AG08396 (cell line): ENCODE measurements around the gene NOXA1.
"Not testable (repeated sequence)": the region's sequence is repeated elsewhere in the genome, so short reads cannot be mapped to it uniquely, and the experiment has no call there.

Source experiments
- DNase-seq: peaks from one replicate; pipeline ENCODE4 v3.0.0; 2012; ENCODE audit warnings: low spot score, mixed read lengths

The NOXA1 gene, protein sequence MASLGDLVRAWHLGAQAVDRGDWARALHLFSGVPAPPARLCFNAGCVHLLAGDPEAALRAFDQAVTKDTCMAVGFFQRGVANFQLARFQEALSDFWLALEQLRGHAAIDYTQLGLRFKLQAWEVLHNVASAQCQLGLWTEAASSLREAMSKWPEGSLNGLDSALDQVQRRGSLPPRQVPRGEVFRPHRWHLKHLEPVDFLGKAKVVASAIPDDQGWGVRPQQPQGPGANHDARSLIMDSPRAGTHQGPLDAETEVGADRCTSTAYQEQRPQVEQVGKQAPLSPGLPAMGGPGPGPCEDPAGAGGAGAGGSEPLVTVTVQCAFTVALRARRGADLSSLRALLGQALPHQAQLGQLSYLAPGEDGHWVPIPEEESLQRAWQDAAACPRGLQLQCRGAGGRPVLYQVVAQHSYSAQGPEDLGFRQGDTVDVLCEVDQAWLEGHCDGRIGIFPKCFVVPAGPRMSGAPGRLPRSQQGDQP

DNA sequence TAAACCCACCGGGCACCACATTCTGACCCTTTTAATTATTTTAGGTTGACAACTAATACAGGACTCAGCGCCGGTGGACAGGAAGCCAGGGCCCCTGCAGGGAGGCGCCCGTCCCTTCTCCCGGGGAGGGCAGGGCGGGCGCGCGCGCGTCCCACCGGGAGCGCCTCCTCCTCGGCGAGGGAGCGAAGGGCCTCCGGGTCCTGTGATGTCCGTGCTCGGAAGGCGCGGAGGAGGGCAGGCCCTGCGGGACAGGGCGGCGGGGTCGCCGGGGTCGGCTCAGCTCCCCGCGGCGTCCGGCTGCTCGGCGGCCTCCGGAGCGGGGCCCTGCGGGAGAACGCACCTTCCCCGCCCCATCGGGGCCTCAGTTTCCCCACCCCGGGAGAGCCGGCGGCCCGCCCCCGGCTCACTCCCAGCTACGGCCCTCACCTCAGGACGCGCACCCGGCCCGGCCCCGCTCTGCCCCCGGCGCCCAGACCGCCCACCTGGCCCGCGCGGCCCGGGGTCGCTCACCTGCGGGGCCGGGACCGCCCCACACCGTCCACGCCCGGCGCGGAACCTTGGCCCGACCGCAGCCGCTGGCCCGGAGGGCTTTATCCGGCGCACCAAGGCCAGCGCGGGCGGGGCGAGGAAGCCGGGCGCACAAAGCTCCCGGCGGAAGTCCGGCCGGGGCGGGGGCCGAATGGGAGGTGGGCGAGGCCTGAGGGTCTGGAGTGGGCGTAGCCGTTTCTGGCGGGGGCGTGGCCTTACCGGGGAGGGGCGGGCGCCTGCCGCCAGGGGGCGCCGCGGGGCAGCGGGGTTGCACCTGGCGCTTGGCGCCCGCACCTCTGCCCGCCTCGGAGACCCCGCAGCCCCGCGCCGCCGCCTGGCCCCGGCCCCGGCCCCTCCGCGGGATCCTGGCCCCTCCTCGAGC is at the start of gene NOXA1, which contains the start of gene EXD3:
NOXA1 (plus strand) TSS at position 790 of the 910 bp plus-strand sequence. CDS start 137 bp downstream, outside the sequence.
EXD3 (minus strand) TSS at position 559 of the 910 bp plus-strand sequence. CDS start 27,805 bp downstream, outside the sequence.
- peak; percentile 99 for DNase-seq

DNA sequence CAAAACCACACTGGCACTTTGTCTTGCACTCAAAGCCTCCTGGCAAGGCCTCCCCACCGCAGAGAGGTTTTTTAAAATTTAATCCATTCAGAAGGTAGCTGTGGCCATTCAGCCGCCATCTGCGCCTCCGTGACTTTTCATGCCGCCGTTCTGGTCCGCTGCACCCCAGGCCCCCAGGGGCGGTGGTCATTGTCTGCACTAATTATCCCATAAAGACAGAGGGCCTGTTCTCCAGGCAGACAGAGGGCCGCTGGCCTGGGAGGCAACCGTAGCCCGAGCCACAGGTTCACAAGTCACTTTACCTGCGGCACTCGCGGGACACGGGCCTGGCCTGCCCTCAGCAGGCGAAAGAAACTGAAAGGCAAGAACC is 49.6 kb upstream of the NOXA1 start:
- DNase-seq = no peak

DNA sequence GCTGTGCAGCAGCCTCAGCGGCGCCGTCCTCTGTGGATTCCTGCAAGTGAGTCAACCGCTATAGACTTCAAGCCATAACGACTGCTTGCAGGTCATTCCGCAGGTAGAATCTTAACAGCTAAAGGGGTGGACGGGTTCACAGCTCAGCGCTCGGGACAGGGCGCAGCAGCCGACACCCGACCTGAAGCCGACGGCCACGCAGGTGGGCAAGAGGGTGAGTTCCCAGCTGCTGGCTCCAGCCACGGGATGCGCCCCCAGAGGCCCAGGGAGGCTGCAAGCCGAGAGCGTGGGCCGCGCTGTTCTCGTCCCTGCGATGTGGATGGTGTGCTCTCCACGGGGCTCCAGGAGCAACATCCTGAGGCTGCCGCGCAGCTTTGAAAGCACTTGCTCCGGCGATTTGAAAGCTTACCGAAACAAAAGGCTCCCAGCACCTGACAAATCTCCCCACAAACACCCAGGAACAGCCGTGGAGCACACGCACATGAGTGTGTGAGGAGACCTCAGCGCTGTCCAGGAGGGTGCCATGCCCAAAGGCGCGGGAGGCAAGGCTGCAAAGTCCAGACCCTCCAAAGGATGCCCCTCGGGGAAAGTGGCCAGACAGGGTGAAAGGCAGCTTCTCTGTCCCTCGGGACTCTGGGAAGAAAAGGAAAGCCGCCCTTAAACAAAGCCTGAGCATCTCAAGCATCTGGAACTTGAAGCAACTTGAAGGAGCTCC is 48.9 kb upstream of the NOXA1 start:
- no peak for DNase-seq

DNA sequence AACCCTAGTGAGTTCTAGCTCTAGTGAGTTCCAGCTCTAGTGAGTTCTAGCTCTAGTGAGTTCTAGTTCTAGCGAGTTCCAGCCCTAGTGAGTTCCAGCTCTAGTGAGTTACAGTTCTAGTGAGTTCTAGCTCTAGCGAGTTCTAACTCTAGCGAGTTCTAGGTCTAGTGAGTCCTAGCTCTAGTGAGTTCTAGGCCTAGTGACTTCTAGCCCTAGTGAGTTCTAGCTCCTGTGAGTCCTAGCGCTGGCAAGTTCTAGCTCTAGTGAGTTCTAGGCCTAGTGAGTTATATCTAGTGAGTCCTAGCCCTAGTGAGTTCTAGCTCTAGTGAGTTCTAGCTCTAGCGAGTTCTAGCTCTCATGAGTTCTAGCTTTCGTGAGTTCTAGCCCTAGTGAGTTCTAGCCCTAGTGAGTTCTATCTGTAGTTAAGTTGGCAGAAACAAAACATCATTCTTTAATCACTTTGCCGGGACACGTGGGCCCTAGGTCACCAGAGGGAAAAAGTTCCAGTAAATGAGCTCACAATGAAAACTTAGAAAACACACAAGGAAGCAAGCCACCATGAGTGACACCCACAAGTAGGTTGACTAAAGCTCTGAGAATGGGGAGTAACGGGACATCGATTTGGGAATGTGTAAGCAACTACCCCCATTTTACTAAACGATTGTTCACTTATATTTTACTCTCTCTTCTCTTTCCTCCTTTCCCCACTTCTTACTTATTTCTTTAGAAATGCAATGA is 47.7 kb upstream of the NOXA1 start:
- DNase-seq = no peak

DNA sequence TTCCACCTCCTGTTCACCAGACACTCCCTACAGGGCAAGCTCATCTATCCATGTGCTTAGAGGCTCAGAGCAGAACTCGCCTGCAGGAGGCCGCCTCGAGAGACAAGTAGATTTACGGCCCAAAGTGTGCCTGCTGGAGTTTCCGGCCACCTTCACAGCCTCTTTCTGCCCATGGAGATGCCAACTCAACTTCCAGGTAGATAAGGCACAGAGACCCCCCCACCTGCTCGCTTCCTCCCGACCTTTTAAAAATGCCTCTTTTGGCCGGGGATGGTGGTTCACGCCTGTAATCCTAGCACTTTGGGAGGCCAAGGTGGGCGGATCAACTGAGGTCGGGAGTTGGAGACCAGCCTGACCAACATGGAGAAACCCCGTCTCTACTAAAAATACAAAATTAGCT is 46.8 kb upstream of the NOXA1 start:
- no peak for DNase-seq

DNA sequence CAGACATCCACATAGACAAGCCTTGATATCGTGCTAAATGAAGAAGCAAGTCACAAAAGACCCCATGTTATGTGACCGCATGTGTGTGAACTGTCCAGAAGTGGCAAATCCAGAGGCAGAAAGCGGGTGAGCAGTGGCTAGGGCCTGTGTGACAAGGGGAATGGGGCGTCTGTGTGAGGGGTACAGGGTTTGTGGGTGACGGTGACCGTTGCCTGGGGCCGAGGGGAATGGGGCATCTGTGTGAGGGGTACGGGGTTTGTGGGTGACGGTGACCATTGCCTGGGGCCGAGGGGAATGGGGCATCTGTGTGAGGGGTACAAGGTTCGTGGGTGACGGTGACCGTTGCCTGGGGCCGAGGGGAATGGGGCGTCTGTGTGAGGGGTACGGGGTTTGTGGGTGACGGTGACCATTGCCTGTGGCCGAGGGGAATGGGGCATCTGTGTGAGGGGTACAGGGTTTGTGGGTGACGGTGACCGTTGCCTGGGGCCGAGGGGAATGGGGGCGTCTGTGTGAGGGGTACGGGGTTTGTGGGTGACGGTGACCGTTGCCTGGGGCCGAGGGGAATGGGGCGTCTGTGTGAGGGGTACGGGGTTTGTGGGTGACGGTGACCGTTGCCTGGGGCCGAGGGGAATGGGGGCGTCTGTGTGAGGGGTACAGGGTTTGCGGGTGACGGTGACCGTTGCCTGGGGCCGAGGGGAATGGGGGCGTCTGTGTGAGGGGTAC is 44.3 kb upstream of the NOXA1 start:
- not testable (repeated sequence) for DNase-seq

DNA sequence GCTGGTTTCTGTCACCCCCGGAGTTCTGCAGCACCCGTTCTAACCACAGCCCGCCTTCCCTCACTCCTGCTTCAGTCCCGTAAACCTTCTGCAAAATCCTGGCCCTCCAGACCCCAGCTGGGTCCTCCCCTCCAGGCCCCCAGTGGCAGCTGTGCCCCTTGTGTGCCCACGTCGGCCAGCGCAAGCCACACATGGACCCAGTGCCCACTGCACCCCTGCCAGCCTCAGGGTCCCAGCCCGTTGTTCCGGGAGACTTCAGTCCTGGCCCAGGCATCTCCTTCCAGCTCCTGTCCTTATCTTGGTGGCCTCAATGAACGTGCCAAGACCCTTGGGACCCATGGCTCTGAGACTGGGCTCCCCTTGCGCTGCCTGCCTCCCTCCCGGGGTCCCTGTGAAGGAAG is 43.4 kb upstream of the NOXA1 start:
- no peak for DNase-seq

DNA sequence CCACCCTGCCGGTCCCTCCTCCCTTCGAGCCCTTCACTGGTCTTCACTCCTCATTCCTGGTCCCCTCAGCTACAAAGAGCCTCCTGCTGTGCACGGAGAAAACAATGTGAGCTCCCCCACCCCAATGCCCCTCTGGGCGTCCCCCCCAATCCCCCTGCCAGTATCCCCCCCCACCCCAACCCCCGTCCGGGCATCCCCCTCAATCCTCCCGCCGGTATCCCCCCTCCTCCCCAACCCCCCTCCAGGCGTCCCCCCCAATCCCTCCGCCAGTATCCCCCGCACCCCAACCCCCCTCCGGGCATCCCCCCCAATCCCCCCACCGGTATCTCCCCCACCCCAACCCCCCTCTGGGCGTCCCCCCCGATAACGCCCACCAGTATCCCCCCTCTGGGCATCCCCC is 43.0 kb upstream of the NOXA1 start:
- no peak for DNase-seq

DNA sequence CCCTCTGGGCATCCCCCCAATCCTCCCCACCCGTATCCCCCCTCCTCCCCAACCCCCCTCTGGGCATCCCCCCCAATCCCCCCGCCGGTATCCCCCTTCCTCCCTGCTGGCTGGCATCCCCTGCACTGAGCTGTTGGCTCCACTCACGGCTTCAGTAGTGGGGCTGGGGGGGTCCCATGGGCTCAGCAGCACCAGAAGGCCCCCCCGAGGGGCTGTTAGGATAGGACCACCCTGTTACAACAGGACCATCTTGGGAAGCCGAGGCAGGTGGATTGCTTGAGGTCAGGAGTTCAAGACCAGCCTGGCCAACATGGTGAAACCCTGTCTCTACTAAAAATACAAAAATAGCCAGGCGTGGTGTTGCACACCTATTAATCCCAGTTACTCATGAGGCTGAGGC is 42.6 kb upstream of the NOXA1 start:
- no peak for DNase-seq

DNA sequence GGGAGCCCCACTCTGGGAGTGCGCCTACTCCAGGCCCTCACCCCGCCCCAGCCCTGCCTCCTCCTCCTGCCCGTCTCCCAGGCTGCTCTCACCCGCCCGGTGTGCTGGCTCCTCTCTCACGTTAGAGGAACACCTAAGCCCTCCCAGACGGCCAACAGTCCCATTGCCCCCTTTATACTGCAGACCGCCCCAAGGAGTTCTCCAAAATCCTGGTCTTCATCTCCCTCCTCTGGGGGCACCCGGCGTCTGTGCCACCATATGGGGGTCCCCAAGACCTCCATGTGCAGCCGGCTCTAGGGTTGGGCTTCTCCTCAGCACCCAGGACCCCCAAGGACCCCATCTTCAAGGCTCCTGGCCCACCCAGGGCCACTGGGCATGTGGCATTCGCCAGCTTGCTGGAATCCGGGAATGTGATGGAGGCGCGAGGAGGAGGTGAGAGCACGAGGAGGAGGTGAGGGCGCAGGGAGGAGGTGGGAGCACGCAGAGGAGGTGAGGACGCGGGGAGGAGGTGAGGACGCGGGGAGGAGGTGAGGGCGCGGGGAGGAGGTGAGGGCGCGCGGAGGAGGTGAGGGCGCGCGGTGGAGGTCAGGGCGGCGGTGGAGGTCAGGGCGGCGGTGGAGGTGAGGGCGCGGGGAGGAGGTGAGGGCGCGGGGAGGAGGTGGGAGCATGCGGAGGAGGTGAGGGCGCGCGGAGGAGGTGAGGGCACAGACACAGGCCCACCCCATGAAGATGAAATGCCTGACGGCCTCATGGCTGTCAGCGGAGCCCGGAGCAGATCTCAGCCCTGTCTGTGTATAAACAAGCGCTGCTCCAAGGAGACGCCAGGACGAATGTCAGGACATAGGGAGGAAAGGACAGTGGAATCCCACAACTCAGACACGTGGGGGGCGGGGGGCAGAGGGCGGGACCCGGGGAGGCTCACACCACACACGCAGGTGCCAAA is 41.4 kb upstream of the NOXA1 start:
- DNase-seq = no peak

DNA sequence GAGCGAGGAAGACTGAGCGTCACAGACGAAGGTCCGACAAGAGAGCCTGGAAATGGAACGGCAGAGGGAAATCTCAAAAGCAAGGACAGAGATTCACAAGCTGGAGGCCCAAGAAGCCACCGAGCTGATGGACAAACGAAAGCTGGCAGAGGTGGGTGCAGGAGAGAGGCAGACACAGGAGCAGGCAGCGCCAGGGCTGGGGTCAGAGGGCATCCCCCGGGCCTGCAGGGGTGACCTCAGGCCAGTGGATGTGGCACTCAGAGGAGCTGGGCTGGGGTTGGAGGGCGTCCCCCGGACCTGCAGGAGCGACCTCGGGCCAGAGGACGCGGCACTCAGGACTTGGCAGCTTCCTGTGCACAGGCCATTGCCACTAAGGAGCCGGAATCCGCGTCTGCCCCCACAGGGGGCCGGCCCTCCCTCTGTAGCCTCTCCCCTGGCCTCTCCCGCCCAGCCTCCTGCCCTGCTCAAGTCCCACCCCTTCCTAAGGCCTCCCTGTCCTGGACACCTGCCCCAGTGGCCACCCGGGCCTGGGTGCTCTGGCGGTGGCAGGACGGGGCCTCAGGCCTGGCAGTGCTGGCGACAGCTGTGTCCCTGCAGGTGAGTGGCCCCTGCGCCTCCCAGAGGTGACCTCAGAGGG is 40.6 kb upstream of the NOXA1 start:
- DNase-seq = no peak

DNA sequence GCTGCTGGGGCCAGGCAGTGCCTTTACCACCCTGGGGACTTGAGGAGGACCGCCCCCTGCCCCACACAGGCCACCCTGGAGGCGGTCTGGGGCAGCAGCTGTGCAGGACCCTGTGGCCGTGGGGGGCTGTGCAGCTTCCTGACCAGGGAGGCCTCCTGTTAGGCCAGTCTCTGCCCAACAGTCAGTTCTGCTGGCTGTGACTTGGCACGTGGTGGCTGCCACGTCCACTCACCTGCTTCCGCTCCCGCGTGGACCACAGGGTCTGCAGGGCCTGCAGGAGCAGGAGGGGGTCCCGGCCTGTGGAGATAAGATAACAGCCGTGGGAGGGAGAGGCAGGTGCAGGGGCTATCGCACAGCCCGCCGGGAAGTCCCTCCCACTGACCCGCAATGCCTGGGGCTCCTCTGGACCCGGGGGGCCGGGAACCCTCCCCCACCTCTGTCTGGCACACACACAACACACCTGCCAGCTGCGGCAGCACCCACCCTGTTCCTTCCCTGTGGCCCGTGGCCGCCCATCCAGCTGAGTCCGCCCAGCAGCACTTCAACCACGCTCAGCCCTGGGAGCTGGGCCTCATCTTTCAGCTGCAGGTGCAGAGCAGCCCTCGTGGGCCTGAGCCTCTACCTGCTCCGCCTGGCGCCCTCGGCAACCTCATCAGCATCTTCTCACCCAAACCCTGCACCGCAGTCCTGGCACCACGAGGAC is 40.0 kb upstream of the NOXA1 start:
- DNase-seq = no peak

DNA sequence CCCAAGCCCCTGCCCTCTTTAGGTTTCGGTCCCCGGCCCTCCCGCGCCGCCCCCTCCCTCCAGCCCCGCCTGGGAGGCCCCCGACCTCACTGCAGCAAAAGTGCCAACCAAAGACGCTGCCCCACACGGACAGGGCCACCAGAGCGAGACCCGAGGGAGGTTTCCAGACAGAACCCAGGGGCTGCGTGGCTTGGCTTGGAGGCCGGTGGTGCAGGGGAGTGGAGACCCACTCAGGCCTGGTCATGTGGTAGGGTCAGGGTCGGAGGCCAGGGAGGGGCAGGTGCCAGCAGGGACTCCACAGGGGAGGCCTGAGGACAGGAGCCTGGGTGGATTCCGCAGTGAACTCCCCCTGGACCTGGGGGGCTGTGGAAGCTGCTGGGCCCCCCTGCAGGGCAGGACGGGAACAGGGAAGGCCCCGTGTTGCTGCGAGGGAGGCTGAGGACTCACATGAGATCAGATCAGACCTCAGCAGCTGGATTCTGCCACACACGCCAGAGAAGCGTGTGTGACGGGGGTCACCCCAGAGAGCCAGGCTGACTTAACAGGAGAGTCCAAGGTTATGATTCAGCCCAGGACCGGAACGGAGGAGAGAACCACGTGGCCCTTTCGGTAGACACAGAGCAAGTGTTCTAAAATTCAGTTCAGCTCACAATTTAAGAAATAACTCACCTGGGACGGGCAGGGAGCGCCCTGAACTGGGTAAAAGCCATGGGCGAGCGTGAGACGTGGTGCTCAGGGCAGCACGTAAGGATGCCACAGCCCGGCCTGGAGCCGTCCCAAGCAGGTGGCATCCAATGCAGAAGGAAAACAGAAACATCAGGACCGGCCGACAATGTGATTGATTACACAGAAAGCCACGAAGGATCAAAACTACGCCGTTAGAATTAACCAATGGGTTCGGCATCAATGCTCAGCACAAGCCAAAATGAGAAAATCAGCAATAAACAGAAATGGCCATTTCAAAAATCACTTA is 39.1 kb upstream of the NOXA1 start:
- DNase-seq = peak; percentile 72

DNA sequence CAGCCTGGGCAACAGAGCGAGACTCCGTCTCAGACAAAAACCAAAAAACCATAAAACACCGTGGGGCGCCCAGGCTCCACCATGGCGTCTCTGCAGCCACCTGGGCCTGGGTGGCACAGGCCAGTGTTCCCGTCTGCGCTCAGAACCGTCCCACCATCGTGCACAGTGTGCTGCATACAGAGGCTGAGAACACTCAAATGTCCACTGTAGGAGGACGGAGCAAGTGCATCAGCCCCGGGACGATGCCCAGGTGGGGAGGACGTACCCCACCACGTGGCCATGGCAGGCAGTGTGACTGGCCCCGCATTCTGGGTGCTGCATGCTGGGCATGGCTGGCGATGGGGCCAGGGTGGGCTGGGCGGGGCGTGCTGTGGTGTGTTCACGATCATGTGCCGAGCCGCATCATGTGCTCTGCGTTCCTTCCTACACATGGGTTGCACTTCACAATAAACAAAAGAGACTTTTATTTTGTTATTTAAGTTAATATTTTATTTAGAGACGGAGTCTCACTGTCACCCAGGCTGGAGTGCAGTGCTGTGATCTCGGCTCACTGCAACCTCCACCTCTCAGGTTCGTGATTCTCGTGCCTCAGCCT is 38.0 kb upstream of the NOXA1 start:
- DNase-seq = no peak

DNA sequence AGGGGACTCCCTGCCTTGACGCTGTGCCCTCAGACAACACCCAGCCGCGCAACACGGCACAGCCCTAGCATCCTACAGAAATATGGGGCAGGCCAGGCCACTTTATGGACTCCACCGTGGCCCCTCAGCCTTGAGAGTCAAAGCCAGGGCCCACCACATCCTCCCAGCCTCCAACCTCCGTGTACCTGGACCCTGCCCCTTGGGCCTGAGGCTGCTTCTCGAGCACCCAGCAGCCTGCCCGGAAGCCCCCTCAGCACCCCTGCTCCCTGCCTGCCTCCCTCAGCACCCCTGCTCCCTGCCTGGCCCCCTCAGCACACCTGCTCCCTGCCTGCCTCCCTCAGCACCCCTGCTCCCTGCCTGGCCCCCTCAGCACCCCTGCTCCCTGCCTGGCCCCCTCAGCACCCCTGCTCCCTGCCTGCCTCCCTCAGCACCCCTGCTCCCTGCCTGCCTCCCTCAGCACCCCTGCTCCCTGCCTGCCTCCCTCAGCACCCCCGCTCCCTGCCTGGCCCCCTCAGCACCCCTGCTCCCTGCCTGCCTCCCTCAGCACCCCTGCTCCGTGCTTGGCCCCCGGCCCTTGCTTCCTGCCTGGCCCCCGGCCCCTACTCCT is 36.6 kb upstream of the NOXA1 start:
- not testable (repeated sequence) for DNase-seq

DNA sequence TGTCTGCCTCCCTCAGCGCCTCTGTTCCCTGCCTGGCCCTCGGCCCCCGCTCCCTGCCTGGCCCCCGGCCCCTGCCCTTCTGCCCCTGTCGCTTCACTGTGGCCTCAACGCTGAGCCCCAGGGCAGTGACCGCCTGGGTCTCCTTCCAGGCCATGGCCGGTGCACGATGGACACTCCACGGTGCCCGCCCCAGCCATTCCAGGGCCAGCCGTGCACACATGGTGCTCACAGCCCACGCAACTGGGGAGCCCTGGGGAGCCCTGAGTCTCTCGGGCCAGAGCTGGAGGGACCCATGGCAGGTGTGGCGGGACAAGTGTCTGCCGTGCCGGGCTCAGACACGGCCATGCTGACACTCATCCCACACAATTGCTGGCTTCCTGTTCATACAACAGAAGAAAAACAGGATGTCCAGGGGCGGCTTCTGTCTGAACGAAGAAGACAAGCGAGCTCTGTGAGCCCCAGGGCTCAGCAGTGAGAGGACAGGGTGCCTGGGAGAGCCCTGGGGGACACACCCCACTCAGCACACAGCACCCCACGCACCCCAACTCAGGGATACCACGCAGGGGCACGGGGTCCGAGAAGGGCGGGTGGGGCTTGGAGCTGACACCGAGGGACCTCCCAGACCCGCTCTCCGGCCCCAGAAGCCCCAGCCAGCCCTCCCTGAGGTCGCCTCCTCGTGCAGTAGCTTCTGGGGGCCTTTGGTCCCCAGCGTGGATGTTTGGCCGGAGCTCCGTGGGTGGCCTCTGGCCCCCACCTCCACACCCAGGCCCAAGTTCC is 35.9 kb upstream of the NOXA1 start:
- DNase-seq = no peak
